Activated CD4-positive, alpha-beta memory T cell treated with anti-CD3 and anti-CD28 coated beads, Interleukin-2, amount 10 ng/mL, durations not matched to agents 7 days and 5 days (primary cell): ENCODE measurements around the gene CTNNA3. TPM values are rescaled to one million over a fixed set of nuclear protein-coding genes. Genes with fewer than 3 reads are reported as not detected.

ENCODE experiments used
- CTCF ChIA-PET: fragments of 350-600 bp; sonication (Branson Sonifier 250); formaldehyde crosslinking; loops from one replicate; lab custom pipeline; 2021; ENCODE audit warnings: antibody characterized with exemption, inconsistent platforms; lab: Charles Lee
- POLR2A ChIA-PET: fragments of 350-600 bp; sonication (Branson Sonifier 250); formaldehyde crosslinking; loops from one replicate; lab custom pipeline; 2021; ENCODE audit warnings: antibody characterized with exemption; lab: Charles Lee
- DNase-seq: peaks from one replicate; pipeline ENCODE4 v3.0.0-alpha.2; 2020
- H3K27ac Mint-ChIP-seq: one replicate; pipeline ENCODE4 v1.8.0; 2021; ENCODE audit warnings: mild to moderate bottlenecking, mixed read lengths
- H3K27me3 Mint-ChIP-seq: one replicate; pipeline ENCODE4 v1.8.0; 2021; ENCODE audit warnings: mixed read lengths
- H3K36me3 Mint-ChIP-seq: one replicate; pipeline ENCODE4 v1.8.0; 2021; ENCODE audit warnings: low read depth, mixed read lengths
- H3K4me1 Mint-ChIP-seq: one replicate; pipeline ENCODE4 v1.8.0; 2021; ENCODE audit warnings: mixed read lengths
- H3K4me3 Mint-ChIP-seq: one replicate; pipeline ENCODE4 v1.8.0; 2021; ENCODE audit warnings: mild to moderate bottlenecking, mixed read lengths
- H3K9me3 Mint-ChIP-seq: one replicate; pipeline ENCODE4 v1.8.0; 2021; ENCODE audit warnings: mixed read lengths
- total RNA-seq, 2 experiments: library from RNA; stranded (reverse); gene quantifications; one replicate each; pipeline ENCODE4 v1.2.3, GENCODE V29; 2021

CTNNA3 gene
- total RNA-seq, 2 experiments from 2014 or later, result 0.78 TPM; not detected in 1

DNA sequence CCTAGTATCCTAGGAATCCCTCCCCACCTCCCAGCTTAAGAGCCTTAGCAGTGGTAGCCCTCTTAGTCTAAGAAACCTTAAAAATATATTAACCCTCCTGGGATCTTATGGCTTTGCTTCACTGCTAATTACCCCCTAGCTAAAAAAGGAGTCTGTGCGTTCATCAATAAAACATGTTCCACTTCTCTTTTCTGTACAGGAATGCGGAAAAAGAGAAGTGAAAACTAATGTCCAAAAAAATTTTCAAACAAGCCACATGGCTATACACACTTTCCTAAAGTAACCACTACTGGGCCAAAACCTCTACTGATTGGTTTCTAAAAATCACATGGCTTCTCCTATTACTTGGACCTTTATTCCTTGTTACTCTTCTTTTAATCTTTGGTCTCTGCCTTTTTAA, 1437.3 kb downstream of the CTNNA3 start:
- POLR2A ChIA-PET, result no interaction called here
- DNase-seq, result no peak
- H3K4me1 Mint-ChIP-seq, result no peaks in the 10 kb centered on the region

DNA sequence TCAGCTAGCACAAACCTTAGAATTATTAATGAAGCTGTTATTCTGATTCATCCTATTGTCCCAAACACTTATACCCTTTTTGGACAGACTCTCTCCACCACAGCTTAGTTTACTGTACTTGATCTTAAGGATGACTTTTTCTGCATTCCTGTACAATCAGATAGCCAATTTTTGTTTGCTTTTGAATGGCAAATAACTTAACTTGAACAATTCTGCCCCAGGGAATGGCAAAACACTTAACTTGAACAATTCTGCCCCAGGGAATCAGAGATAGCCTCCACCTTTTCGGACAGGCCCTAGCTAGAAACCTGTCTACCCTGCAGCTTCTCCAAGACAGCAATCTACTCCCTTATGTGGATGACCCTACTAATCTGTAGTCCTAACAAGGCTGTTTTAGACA, 1438.2 kb downstream of the CTNNA3 start:
- H3K36me3 Mint-ChIP-seq, result no peaks in the 10 kb centered on the region
- no peaks in the 10 kb centered on the region for H3K27me3 Mint-ChIP-seq
- no peak overlapping the region for H3K27ac Mint-ChIP-seq
- CTCF ChIA-PET, result no interaction called here
- H3K4me1 Mint-ChIP-seq, result no peaks in the 10 kb centered on the region
- no peak for DNase-seq
- H3K4me3 Mint-ChIP-seq, result no peak overlapping the region
- POLR2A ChIA-PET, result no interaction called here
- peaks cover 8% of the 10 kb centered on the region for H3K9me3 Mint-ChIP-seq

More for the DNA sequence above, 1437.3 kb downstream of the CTNNA3 start:
- Mint-ChIP-seq H3K27ac (no peak overlapping the region), H3K9me3 (peaks cover 8% of the 10 kb centered on the region), H3K27me3 (no peaks in the 10 kb centered on the region), H3K36me3 (no peaks in the 10 kb centered on the region), H3K4me3 (no peak overlapping the region)
- CTCF ChIA-PET, result no interaction called here

DNA sequence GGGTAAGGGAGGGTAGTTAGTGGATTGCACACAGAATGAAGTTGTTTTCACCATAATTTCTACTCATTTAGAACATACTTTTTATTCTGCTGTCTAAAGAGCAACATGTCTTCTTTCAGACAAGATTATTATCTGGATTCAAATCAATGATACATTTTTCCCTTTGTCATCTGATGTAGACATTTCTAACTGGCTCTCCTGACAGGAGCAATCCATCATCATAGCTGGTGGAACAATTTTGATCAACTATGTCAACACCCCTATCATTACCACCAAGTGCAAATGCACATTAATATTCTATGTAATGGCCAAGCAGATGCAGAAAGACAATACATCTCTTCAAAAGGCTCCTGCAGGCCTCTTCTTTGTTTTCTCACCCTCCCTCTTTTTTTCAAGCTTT, 1443.0 kb downstream of the CTNNA3 start:
- no peak for DNase-seq
- Mint-ChIP-seq H3K27ac (no peak overlapping the region), H3K4me3 (no peak overlapping the region), H3K27me3 (no peaks in the 10 kb centered on the region), H3K36me3 (no peaks in the 10 kb centered on the region), H3K4me1 (no peaks in the 10 kb centered on the region), H3K9me3 (peaks cover 8% of the 10 kb centered on the region)
- ChIA-PET POLR2A (no interaction called here), CTCF (no interaction called here)

DNA sequence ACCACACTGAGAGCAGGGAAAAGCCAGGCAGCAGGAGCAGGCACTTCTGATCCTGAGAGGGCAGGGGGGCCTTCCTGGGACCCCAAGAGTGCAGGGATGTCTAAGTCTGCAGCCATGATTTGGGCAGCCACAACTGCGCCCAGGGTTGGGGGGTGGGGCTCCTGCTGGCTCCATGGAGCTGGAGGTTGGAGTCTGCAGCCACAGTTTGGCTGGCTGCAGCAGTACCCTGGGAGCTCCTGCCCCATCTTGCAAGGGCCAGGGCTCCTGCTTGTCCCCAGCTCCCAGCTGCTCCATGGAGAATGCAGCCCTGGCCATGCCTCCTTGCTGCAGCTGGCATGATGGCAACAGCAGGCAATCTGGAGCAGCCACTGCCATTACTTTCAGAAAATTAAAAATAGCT, 1449.8 kb downstream of the CTNNA3 start:
- no peak overlapping the region for H3K4me3 Mint-ChIP-seq
- no peaks in the 10 kb centered on the region for H3K4me1 Mint-ChIP-seq
- CTCF ChIA-PET, result no interaction called here
- H3K36me3 Mint-ChIP-seq, result no peaks in the 10 kb centered on the region
- H3K9me3 Mint-ChIP-seq, result peaks cover 6% of the 10 kb centered on the region
- POLR2A ChIA-PET, result no interaction called here
- no peak overlapping the region for H3K27ac Mint-ChIP-seq
- no peak for DNase-seq
- H3K27me3 Mint-ChIP-seq, result no peaks in the 10 kb centered on the region

DNA sequence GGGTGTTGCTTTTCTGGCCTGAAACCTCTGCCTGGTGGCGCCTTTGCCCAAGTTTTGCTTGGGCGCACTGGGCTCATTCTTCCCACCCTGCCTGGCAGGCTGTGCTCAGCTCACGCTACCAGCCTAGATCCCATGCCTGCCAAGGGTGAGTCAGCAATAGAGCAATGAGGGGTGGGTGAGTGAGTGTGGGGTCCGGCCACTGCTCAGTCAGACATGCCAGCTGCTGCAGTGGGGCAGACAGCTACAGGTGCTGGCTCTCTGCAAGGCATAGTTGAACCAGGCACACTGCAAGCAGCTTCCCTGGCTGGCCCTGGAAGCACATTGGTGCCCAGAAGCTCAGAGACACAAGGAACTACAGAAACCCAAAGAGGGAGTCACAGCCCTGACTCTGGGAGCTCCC, 1451.0 kb downstream of the CTNNA3 start:
- no peaks in the 10 kb centered on the region for H3K4me1 Mint-ChIP-seq
- H3K4me3 Mint-ChIP-seq, result no peak overlapping the region
- H3K27ac Mint-ChIP-seq, result no peak overlapping the region
- no peak for DNase-seq
- POLR2A ChIA-PET, result no interaction called here
- CTCF ChIA-PET, result no interaction called here
- H3K9me3 Mint-ChIP-seq, result peaks cover 6% of the 10 kb centered on the region
- no peaks in the 10 kb centered on the region for H3K36me3 Mint-ChIP-seq
- H3K27me3 Mint-ChIP-seq, result no peaks in the 10 kb centered on the region

DNA sequence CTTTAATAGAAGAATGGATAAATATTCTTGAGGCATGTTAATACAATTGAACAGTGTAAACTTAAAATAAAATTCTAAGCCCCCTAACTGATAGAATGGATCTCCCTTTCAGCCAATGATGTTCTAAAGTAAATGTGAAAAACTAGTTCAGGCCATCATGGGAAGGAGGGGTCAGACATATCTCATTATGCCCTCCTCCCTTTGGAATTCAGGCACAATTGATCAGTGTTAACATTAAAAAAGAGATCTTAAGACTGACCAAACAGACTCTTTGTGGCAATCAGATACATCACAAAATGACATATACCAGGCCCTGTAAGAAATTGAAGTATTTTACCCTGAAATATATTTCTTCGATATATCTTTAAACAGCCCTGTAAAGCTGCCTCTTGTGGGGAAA, 1453.1 kb downstream of the CTNNA3 start:
- no peak for DNase-seq
- ChIA-PET CTCF (no interaction called here), POLR2A (no interaction called here)
- Mint-ChIP-seq H3K36me3 (no peaks in the 10 kb centered on the region), H3K9me3 (peaks cover 6% of the 10 kb centered on the region), H3K27me3 (no peaks in the 10 kb centered on the region), H3K4me3 (no peak overlapping the region), H3K4me1 (no peaks in the 10 kb centered on the region), H3K27ac (no peak overlapping the region)

DNA sequence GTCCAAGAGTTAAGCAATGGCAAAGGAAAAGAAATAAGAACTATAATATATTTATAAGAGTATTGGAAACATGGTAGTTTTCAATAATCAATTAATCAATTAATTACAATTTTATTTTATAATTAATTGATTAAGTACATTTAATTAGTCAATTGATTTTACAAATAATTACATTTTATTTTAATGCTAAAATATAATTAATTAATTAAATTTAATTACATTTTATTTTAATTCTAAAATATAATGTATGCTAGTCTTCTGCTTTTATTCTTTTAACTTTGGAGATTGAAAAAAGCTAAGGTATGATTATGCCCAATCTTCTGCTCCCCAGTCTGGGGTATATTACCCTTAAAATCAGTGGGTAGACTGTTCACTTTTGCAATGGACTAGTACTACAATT, 1456.9 kb downstream of the CTNNA3 start:
- Mint-ChIP-seq H3K9me3 (no peaks in the 10 kb centered on the region), H3K27me3 (no peaks in the 10 kb centered on the region), H3K27ac (no peak overlapping the region), H3K36me3 (no peaks in the 10 kb centered on the region), H3K4me3 (no peak overlapping the region), H3K4me1 (no peaks in the 10 kb centered on the region)
- no peak for DNase-seq
- CTCF ChIA-PET, result no interaction called here
- POLR2A ChIA-PET, result no interaction called here

DNA sequence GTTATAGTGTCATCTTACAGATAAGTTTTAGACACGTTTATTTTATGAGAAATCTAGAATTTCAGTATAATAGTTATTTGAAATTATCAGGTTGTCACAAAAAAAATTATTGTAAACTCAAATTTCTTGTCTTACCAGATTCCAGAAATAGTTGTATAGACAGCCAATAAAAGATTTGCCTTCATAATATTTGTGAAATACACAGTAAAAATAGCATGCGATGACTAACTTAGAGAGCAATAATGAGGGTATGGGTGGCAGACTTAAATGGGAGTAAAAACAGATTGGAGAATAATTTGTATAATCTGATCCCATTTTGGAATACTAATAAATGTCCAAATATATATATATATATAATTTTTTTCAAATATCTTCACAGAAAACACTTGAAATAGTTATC, 1457.7 kb downstream of the CTNNA3 start:
- Mint-ChIP-seq H3K9me3 (no peaks in the 10 kb centered on the region), H3K4me1 (no peaks in the 10 kb centered on the region), H3K4me3 (no peak overlapping the region), H3K27me3 (no peaks in the 10 kb centered on the region), H3K36me3 (no peaks in the 10 kb centered on the region), H3K27ac (no peak overlapping the region)
- DNase-seq, result no peak
- ChIA-PET CTCF (no interaction called here), POLR2A (no interaction called here)

DNA sequence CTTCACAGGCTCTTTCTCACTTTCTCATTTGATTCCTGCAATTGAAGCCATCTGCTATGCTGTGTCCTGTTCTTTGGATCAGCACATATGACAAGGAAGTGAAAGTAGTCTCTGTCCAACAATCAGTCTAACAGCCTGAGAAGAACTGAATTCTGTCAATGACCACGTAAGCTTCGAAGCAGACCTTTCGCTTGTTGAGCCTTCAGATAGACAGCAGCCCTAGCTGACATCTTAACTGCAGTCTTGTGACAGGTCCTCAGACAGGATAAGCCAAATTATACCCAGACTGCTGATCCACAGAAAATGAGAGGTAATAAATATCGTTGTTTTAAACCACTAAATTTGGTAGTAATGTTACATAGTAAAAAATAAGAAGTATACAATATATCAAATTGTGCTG, 1461.1 kb downstream of the CTNNA3 start:
- H3K36me3 Mint-ChIP-seq, result no peaks in the 10 kb centered on the region
- ChIA-PET POLR2A (no interaction called here), CTCF (no interaction called here)
- H3K4me1 Mint-ChIP-seq, result no peaks in the 10 kb centered on the region
- H3K4me3 Mint-ChIP-seq, result no peak overlapping the region
- H3K9me3 Mint-ChIP-seq, result peaks cover 6% of the 10 kb centered on the region
- no peak overlapping the region for H3K27ac Mint-ChIP-seq
- no peak for DNase-seq
- H3K27me3 Mint-ChIP-seq, result no peaks in the 10 kb centered on the region

DNA sequence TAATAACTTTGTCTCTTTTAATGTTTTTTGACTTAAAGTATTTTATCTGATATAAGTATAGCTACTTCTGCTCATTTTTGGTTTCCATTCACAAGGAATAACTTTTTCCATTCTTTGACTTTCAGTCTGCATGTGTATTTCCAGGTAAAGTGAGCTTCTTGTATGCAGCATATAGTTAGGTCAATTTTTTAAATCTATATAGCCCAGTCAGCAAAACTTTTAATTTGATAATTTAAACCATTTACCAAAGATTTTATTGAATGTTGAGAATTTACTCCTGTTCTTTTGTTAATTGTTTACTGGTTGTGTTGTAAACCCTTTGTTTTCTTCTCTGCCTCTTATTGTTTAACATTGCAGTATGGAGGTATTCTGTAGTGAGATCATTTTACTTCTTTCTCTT, 1467.1 kb downstream of the CTNNA3 start:
- Mint-ChIP-seq H3K4me3 (no peak overlapping the region), H3K36me3 (no peaks in the 10 kb centered on the region), H3K27ac (no peak overlapping the region), H3K4me1 (no peaks in the 10 kb centered on the region), H3K27me3 (no peaks in the 10 kb centered on the region), H3K9me3 (peaks cover 15% of the 10 kb centered on the region)
- DNase-seq, result no peak
- POLR2A ChIA-PET, result no interaction called here
- CTCF ChIA-PET, result no interaction called here

DNA sequence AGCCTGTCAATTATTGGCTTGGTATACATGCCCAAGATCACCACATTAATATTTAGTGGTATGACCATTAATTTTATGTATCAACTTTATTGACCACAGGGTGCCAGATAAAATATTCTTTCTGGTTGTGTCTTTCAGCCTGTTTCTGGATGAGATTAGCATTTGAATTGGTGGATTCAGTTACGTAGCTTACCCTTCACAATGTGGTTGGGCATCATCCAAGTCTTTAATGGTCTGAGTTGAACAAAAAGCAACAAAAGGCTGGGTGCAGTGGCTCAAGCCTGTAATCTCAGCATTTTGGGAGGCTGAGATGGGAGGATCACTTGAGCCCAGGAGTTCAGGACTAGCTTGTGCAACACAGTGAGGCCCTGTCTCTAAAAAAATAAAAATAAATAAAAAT, 1472.3 kb downstream of the CTNNA3 start:
- no peaks in the 10 kb centered on the region for H3K27me3 Mint-ChIP-seq
- CTCF ChIA-PET, result no interaction called here
- H3K27ac Mint-ChIP-seq, result no peak overlapping the region
- no peaks in the 10 kb centered on the region for H3K36me3 Mint-ChIP-seq
- H3K4me3 Mint-ChIP-seq, result no peak overlapping the region
- peaks cover 8% of the 10 kb centered on the region for H3K9me3 Mint-ChIP-seq
- DNase-seq, result no peak
- H3K4me1 Mint-ChIP-seq, result no peaks in the 10 kb centered on the region
- POLR2A ChIA-PET, result no interaction called here

DNA sequence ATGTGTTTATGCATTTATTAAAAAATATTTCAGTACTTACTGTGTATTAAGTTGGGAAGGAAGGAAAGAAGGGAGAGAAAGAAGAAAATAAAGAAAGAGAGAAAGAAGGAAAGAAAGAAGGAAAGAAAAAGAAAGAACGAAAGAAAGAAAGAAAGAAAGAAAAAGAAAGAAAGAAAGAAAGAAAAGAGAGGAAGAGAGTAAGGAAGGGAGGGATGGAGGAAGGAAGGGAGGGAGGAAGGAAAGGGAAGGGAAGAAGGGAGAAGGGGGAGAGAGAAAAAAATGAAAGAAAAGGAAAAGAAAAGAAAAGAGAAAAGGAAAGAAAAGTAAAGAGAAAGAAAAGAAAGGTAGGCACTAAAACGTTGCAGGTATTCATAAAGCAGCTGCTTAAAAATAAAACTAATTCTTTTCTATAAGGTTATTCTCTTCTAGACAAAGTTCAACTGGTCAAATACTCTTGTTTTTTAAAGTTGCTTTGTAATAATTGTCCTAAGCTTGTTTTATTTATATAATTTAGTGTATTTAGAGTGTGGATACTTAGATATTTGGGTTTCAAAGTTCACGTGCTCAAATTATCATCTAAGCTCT, 1473.4 kb downstream of the CTNNA3 start:
- no peak for DNase-seq
- CTCF ChIA-PET, result no interaction called here
- POLR2A ChIA-PET, result no interaction called here
- no peaks in the 10 kb centered on the region for H3K27me3 Mint-ChIP-seq
- no peak overlapping the region for H3K27ac Mint-ChIP-seq
- H3K4me3 Mint-ChIP-seq, result no peak overlapping the region
- peaks cover 5% of the 10 kb centered on the region for H3K9me3 Mint-ChIP-seq
- no peaks in the 10 kb centered on the region for H3K4me1 Mint-ChIP-seq
- H3K36me3 Mint-ChIP-seq, result no peaks in the 10 kb centered on the region

DNA sequence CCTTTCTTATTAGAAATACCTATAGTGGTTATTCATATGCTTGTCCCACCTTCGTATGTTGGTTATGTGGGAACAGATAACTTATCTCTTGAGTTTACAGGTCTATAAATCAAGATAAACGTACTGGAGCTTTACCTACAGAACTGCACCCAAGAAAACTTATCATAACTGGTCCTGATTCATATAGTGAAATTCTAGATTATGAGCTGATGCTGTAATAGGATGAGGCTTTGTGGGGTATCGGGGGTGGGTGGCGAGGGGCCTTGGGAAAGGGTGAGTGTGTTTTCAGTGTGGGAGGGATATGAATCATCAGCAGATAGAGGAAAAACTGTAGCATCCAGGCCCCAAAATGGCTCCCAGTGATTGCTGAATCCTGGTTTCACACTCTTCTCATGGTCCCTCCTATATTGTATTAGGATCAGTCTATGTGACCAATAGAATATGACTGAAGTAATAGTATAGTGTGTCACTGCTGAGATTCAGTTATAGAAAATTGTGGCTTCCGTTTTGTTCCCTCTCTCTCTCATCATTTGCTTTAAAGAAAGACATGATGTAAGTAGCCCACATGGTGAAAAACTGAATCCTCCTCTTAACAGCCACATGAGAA, 1476.9 kb downstream of the CTNNA3 start:
- no peaks in the 10 kb centered on the region for H3K36me3 Mint-ChIP-seq
- H3K27ac Mint-ChIP-seq, result no peak overlapping the region
- no peak for DNase-seq
- CTCF ChIA-PET, result no interaction called here
- H3K9me3 Mint-ChIP-seq, result peaks cover 7% of the 10 kb centered on the region
- H3K27me3 Mint-ChIP-seq, result no peaks in the 10 kb centered on the region
- POLR2A ChIA-PET, result no interaction called here
- no peak overlapping the region for H3K4me3 Mint-ChIP-seq
- H3K4me1 Mint-ChIP-seq, result no peaks in the 10 kb centered on the region

DNA sequence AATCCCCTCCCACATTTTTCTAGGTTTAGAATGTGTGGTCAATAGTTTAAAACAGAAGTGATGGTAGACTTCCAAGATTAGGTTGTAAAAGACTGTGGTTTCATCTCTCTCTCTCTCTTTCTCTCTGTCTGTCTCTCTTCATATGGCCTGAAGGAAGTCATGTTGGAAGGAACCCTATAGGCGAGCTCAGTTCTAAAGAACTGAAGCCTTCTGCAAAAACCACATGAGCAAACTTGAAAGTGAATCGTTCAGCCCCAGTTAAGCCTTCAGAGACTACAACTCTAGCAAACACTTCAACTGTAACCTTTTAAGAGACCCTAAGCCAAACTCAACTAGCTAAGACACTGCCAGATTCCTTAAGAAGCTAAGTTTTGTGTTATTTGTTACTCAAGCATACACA, 1477.7 kb downstream of the CTNNA3 start:
- Mint-ChIP-seq H3K27ac (no peak overlapping the region), H3K4me3 (no peak overlapping the region), H3K36me3 (no peaks in the 10 kb centered on the region), H3K4me1 (no peaks in the 10 kb centered on the region), H3K27me3 (no peaks in the 10 kb centered on the region), H3K9me3 (peaks cover 7% of the 10 kb centered on the region)
- ChIA-PET POLR2A (no interaction called here), CTCF (no interaction called here)
- no peak for DNase-seq
